GM12878 (cell line): Measurements from ENCODE around the gene NPAS2. TPM values are rescaled to one million over a fixed set of nuclear protein-coding genes. Genes with fewer than 3 reads are reported as not detected.

Source experiments
- ATAC-seq: fragments of 200-7000 bp; cut with Tn5 transposase; 3 replicates; pipeline ENCODE4 v1.9.1; 2020; ENCODE audit warnings: mild to moderate bottlenecking, moderate library complexity
- BruUV-seq: library from RNA; stranded (reverse); fragments of 400-500 nt; replicated peaks from 2 replicates; lab custom pipeline; 2021; lab: Mats Ljungman, UMichigan
- CTCF ChIA-PET: fragments of 300-600 bp; sonication (Branson Sonifier 250); formaldehyde crosslinking; extraction: SDS; loops from one replicate; lab custom pipeline; 2021; ENCODE audit warnings: inconsistent platforms; lab: Yijun Ruan, JAX
- POLR2A ChIA-PET: fragments of 350-600 bp; formaldehyde crosslinking; extraction: SDS; loops from one replicate; lab custom pipeline; 2021; ENCODE audit warnings: inconsistent platforms; lab: Charles Lee
- RAD21 ChIA-PET: fragments of 300-600 bp; sonication (Branson Sonifier 250); formaldehyde crosslinking; loops from one replicate; lab custom pipeline; 2023; ENCODE audit warnings: antibody characterized with exemption; ENCODE audit not compliant: unreplicated experiment; lab: Charles Lee
- SMC1A ChIA-PET: fragments of 300-600 bp; sonication (Branson Sonifier 250); formaldehyde crosslinking; loops from one replicate; lab custom pipeline; 2023; ENCODE audit not compliant: unreplicated experiment, uncharacterized antibody; lab: Charles Lee
- DNase-seq: peaks from one replicate; pipeline ENCODE4 v3.0.0-alpha.2; 2011; ENCODE audit warnings: low read depth, low spot score
- FAIRE-seq: peaks from 3 replicates; lab custom pipeline; 2011; peaks lifted over from hg19 to GRCh38; lab: Jason Lieb, UNC
- H2AFZ ChIP-seq: 2 replicates; pipeline ENCODE4 v1.6.0; 2011; ENCODE audit warnings: low read depth, low read length, control low read depth; ENCODE audit not compliant: control insufficient read depth
- H3K27ac ChIP-seq: 2 replicates; pipeline ENCODE4 v1.5.1; 2011; ENCODE audit warnings: control low read depth; ENCODE audit not compliant: control insufficient read depth, insufficient read depth
- H3K27me3 ChIP-seq, 2 experiments: replicated peaks in 1 of 2; 2 replicates each; pipeline versions ENCODE4 v1.6.0 to v1.6.1; 2011; ENCODE audit warnings: low read length in 1 of 2; ENCODE audit not compliant: control insufficient read depth in 2 of 2, insufficient read depth in 2 of 2
- H3K36me3 ChIP-seq, 2 experiments: 2 replicates each; pipeline ENCODE4 v1.5.1; 2011; ENCODE audit warnings: low read length in 1 of 2; ENCODE audit not compliant: control insufficient read depth in 2 of 2, insufficient read depth in 2 of 2
- H3K4me1 ChIP-seq: 2 replicates; pipeline ENCODE4 v1.6.1; 2011; ENCODE audit warnings: mild to moderate bottlenecking, low read length, moderate library complexity, mixed read lengths; ENCODE audit not compliant: control insufficient read depth, insufficient read depth
- H3K4me2 ChIP-seq: 2 replicates; pipeline ENCODE4 v1.6.0; 2011; ENCODE audit warnings: control low read depth; ENCODE audit not compliant: control insufficient read depth, insufficient read depth
- H3K4me3 ChIP-seq: fragments of 200-600 bp; sonication (generic); 2 replicates; pipeline ENCODE4 v1.5.1; 2016
- H3K79me2 ChIP-seq: 2 replicates; pipeline ENCODE4 v1.6.0; 2011; ENCODE audit warnings: low read length; ENCODE audit not compliant: control insufficient read depth, insufficient read depth
- H3K9ac ChIP-seq: 2 replicates; pipeline ENCODE4 v1.8.0; 2011; ENCODE audit warnings: low read length, control low read depth, mixed read lengths; ENCODE audit not compliant: control insufficient read depth, insufficient read depth
- H3K9me3 ChIP-seq: replicated peaks from 3 replicates; pipeline ENCODE4 v1.5.1; 2011; ENCODE audit warnings: mild to moderate bottlenecking, low read length; ENCODE audit not compliant: control insufficient read depth, insufficient read depth
- H4K20me1 ChIP-seq: 2 replicates; pipeline ENCODE4 v1.6.0; 2011; ENCODE audit not compliant: control insufficient read depth, insufficient read depth
- BHLHE40 ChIP-seq, 2 experiments: fragments of 450-650 bp in 1 of 2; IDR thresholded peaks; 2 replicates each; pipeline ENCODE4 v1.6.1; 2011 to 2017; ENCODE audit warnings: low read depth in 2 of 2, borderline replicate concordance in 1 of 2, improper control_type of control experiment in 1 of 2, low read length in 1 of 2, mild to moderate bottlenecking in 1 of 2
- POLR2A ChIP-seq: IDR thresholded peaks from 2 replicates; pipeline ENCODE4 v1.6.1; 2011; ENCODE audit warnings: low read depth, mild to moderate bottlenecking, low read length
- RFX5 ChIP-seq: IDR thresholded peaks from 2 replicates; pipeline ENCODE4 v1.6.1; 2011; ENCODE audit warnings: low read depth, low read length, improper control_type of control experiment
- SP1 ChIP-seq: IDR thresholded peaks from one replicate; pipeline ENCODE4 v1.6.1; 2011; ENCODE audit warnings: low read depth, low read length
- YBX1 ChIP-seq: fragments of 450-650 bp; IDR thresholded peaks from 2 replicates; pipeline ENCODE4 v1.6.1; 2016; ENCODE audit warnings: antibody characterized with exemption
- ZNF384 ChIP-seq: IDR thresholded peaks from 2 replicates; pipeline ENCODE4 v1.6.1; 2012; ENCODE audit warnings: low read depth, mild to moderate bottlenecking, low read length, improper control_type of control experiment, borderline replicate concordance
- WGBS: methylation state at CpG from one replicate; pipeline ENCODE4 v1.1.6; 2016; ENCODE audit warnings: low lambda C conversion rate; ENCODE audit not compliant: insufficient replicate concordance, insufficient coverage; ENCODE audit errors: missing lambda C conversion rate; 5-methylcytosine and 5-hydroxymethylcytosine counted together
- in situ Hi-C: fragments of 300-500 bp; cut with MboI; formaldehyde crosslinking; loops from 9 replicates; pipeline ENCODE4 v1.14.3; 2018; ENCODE audit warnings: mixed read lengths
- intact Hi-C: fragments of 100-400 bp; cut with micrococcal nuclease; formaldehyde crosslinking; loops from one replicate; pipeline ENCODE4 v1.14.2; 2022; ENCODE audit not compliant: unreplicated experiment
- polyA plus RNA-seq, 11 experiments: library from polyadenylated mRNA; depleted of rRNA in 4 of 11; unstranded in 6 of 11; stranded (reverse) in 5 of 11; fragments of >200 nt; fragmentation: Nextera tagmentation in 4 of 11; fragmentation: Illumina TruSeq in 1 of 11; extraction: Ambion mirVana in 4 of 11; extraction: Trizol in 1 of 11; gene quantifications; 1 replicate in 1 of 11; 2 replicates in 10 of 11; pipeline versions ENCODE4 v1.2.1 to v1.2.3, GENCODE V29; 2011 to 2016; ENCODE audit warnings: inconsistent platforms in 2 of 11, missing spikeins in 2 of 11, low read depth in 1 of 11
- total RNA-seq, 4 experiments: library from RNA; depleted of rRNA in 3 of 4; stranded (reverse); fragments of >200 nt in 3 of 4; fragmentation: Illumina TruSeq in 1 of 4; extraction: Trizol in 1 of 4; gene quantifications; 2 replicates each; pipeline versions ENCODE4 v1.2.1 to v1.2.3, GENCODE V29; 2013 to 2021
- TF ChIP-seq, protein P1 (sequence below): fragments of 450-650 bp; formaldehyde crosslinking; IDR thresholded peaks from 2 replicates; pipeline ENCODE4 v1.5.0; 2022; ENCODE audit warnings: mild to moderate bottlenecking, missing genetic modification characterization

The NPAS2 gene
- total and polyA plus RNA-seq, 10 of the 15 experiments (the other 5 are each of a cell fraction or from before 2014, with no cell fraction given), result 0.08 TPM; not detected in 9

DNA sequence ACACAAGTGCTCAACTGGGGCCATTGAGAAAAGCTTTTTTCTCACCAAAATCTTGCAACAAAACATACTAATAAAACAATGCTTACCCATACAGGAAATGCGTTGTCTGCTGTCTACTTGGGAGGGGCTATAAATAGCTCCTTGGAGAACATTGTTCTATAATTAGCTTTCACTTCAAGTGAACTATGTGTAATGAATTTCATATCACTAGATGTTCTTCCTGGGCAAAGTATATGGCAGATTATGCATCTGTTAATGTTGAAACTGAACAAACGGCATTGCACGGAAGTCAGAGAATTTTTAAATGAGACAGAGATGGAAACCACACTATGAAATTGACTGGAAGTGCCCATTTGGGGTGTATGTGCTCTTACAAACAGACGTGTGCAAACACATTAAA, 6.4 kb upstream of the NPAS2 start (continued):
- TF ChIP-seq, protein P1, sequence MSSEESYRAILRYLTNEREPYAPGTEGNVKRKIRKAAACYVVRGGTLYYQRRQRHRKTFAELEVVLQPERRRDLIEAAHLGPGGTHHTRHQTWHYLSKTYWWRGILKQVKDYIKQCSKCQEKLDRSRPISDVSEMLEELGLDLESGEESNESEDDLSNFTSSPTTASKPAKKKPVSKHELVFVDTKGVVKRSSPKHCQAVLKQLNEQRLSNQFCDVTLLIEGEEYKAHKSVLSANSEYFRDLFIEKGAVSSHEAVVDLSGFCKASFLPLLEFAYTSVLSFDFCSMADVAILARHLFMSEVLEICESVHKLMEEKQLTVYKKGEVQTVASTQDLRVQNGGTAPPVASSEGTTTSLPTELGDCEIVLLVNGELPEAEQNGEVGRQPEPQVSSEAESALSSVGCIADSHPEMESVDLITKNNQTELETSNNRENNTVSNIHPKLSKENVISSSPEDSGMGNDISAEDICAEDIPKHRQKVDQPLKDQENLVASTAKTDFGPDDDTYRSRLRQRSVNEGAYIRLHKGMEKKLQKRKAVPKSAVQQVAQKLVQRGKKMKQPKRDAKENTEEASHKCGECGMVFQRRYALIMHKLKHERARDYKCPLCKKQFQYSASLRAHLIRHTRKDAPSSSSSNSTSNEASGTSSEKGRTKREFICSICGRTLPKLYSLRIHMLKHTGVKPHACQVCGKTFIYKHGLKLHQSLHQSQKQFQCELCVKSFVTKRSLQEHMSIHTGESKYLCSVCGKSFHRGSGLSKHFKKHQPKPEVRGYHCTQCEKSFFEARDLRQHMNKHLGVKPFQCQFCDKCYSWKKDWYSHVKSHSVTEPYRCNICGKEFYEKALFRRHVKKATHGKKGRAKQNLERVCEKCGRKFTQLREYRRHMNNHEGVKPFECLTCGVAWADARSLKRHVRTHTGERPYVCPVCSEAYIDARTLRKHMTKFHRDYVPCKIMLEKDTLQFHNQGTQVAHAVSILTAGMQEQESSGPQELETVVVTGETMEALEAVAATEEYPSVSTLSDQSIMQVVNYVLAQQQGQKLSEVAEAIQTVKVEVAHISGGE (CRISPR knock-in tag), result no peak
- TF ChIP-seq, all 136 proteins: peak for 0

- no peaks in the 10 kb centered on the region for H3K36me3 ChIP-seq
- no peaks in the 10 kb centered on the region for H3K79me2 ChIP-seq
- H4K20me1 ChIP-seq, result no peaks in the 10 kb centered on the region
- ChIA-PET POLR2A (no interaction called here), RAD21 (no interaction called here), SMC1A (no interaction called here), CTCF (interaction anchor here (0.5 kb wide), 1 partner anchor 134 kb away, joined by 3 read pairs; no protein-coding TSS in a partner anchor)
- intact Hi-C loops (no loop called here), in situ Hi-C loops (no loop called here)
- DNase-seq (no peak), ATAC-seq (no peak), FAIRE-seq (no peak)
- no TSS peak for BruUV-seq
- no peak overlapping the region for H3K9ac ChIP-seq
- H2AFZ ChIP-seq, result no peak overlapping the region
- H3K9me3 ChIP-seq, result no peaks in the 10 kb centered on the region
- peaks cover 3 to 7% of the 10 kb centered on the region in 2 experiments; a peak in 3 of 4 replicates for H3K27me3 ChIP-seq
- 17% methylated on average over 3 of the region's 3 CpGs for WGBS
- H3K4me3 ChIP-seq, result no peak overlapping the region
- no peak overlapping the region for H3K4me2 ChIP-seq
- TF ChIP-seq SP1 (no peak), BHLHE40 (IDR thresholded peaks at IDR 0.05; ENCODE audit: borderline replicate concordance in 1 of 2, low read depth in 2 of 2, low read length in 1 of 2) (no peak), RFX5 (no peak), POLR2A (no peak), ZNF384 (no peak), YBX1 (no peak)
- no peak overlapping the region for H3K27ac ChIP-seq
- H3K4me1 ChIP-seq, result no peaks in the 10 kb centered on the region
These were observed 5.9 kb upstream of the NPAS2 start for GRCh38 chr2:100814043-100814442.
